Superior temporal gyrus (tissue), 1 donor: Measurements from ENCODE around the gene KLHL14.
A peak's percentile ranks its signal among the peaks of the same experiment; 100 is the strongest.

Source experiments
- DNase-seq: peaks from one replicate; pipeline ENCODE4 v3.0.0-alpha.2; 2016; ENCODE audit errors: extremely low spot score

Gene KLHL14

GRCh38 chr18:32770666-32771168 is 2.1 kb downstream of the KLHL14 start:
- no peak for DNase-seq

- DNase-seq: no peak
Measured at GRCh38 chr18:32770054-32770665, 2.7 kb downstream of the KLHL14 start.

- no peak for DNase-seq
Measured at GRCh38 chr18:32769586-32770053, 3.2 kb downstream of the KLHL14 start.

GRCh38 chr18:32769071-32769585 is 3.7 kb downstream of the KLHL14 start:
- no peak for DNase-seq

- no peak for DNase-seq
Measured at GRCh38 chr18:32767400-32767799, 5.4 kb downstream of the KLHL14 start.

GRCh38 chr18:32764611-32765244 is 8.1 kb downstream of the KLHL14 start:
- DNase-seq: no peak

- no peak for DNase-seq
Measured at GRCh38 chr18:32763293-32763692, 9.5 kb downstream of the KLHL14 start.

- no peak for DNase-seq
Measured at GRCh38 chr18:32761231-32761630, 11.6 kb downstream of the KLHL14 start.

GRCh38 chr18:32760391-32760790 is 12.4 kb downstream of the KLHL14 start:
- DNase-seq: no peak

GRCh38 chr18:32759611-32760167 is 13.1 kb downstream of the KLHL14 start:
- no peak for DNase-seq

GRCh38 chr18:32754508-32755263 is 18.1 kb downstream of the KLHL14 start:
- no peak for DNase-seq

- no peak for DNase-seq
Measured at GRCh38 chr18:32753656-32754260, 19.1 kb downstream of the KLHL14 start.

GRCh38 chr18:32750328-32750727 is 22.5 kb downstream of the KLHL14 start:
- peak; percentile 65 for DNase-seq

- no peak for DNase-seq
Measured at GRCh38 chr18:32749809-32750208, 23.0 kb downstream of the KLHL14 start.

- no peak for DNase-seq
Measured at GRCh38 chr18:32742579-32742978, 30.2 kb downstream of the KLHL14 start.

GRCh38 chr18:32735781-32736180 is 37.0 kb downstream of the KLHL14 start:
- DNase-seq: peak; percentile 36

- no peak for DNase-seq
Measured at GRCh38 chr18:32734442-32734841, 38.4 kb downstream of the KLHL14 start.

- no peak for DNase-seq
Measured at GRCh38 chr18:32732165-32732564, 40.7 kb downstream of the KLHL14 start.

GRCh38 chr18:32730620-32731091 is 42.2 kb downstream of the KLHL14 start:
- no peak for DNase-seq

- DNase-seq: no peak
Measured at GRCh38 chr18:32730068-32730467, 42.8 kb downstream of the KLHL14 start.

- no peak for DNase-seq
Measured at GRCh38 chr18:32724071-32724749, 48.6 kb downstream of the KLHL14 start.
